ENCODE data around the gene ACBD3. TPM values are rescaled to one million over a fixed set of nuclear protein-coding genes. Genes with fewer than 3 reads are reported as not detected.

Gene ACBD3
- total RNA-seq, 5 donors from 2014 or later (not counting 1 experiment from before 2014, with no cell fraction given): 21.7 to 26.2 (median 22.5) TPM

DNA sequence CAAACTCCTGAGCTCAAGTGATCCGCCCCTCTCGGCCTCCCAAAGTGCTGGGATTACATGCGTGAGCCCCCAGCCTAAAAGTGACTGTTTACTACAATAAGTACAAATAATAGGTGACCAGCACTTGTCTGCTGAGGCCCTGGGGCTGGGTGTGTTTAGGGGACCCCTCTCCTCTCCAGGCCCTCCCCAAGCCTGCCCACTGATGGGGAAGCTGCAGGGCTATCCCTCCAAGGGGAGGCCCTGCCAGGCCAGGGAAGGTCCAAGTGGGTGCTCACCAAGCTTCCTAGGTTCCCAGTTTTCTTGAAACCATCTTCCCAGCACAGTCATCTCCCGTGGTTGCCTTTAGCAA is 63.4 kb downstream of the ACBD3 start:
- H3K4me1 Mint-ChIP-seq: peaks cover 34 to 53% (median 37%) of the 10 kb centered on the region in 3 donors
- Histone ChIP-seq H3K27me3 (replicated peaks in 1 of 2; ENCODE audit: control insufficient read depth in 2 of 2, extremely low read depth in 1 of 2, insufficient read depth in 2 of 2, low read length in 1 of 2) (peaks cover 0 to 13% of the 10 kb centered on the region in 2 experiments), H3K9me3 (no peaks in the 10 kb centered on the region), H3K4me3 (ENCODE audit: control insufficient read depth in 1 of 2, extremely low read depth in 1 of 2, low read length in 1 of 2) (no peak overlapping the region), H3K27ac (ENCODE audit: low read length) (peak overlapping the region; percentile 74), H3K4me1 (ENCODE audit: control insufficient read depth in 1 of 2, extremely low read depth in 1 of 2, insufficient read depth in 2 of 2, low read length in 2 of 2) (peaks cover 9 to 47% of the 10 kb centered on the region in 2 experiments), H3K36me3 (ENCODE audit: control insufficient read depth in 2 of 2, extremely low read depth in 1 of 2, insufficient read depth in 1 of 2, low read length in 1 of 2) (no peaks in the 10 kb centered on the region)
- ChIA-PET POLR2A (no interaction called here), CTCF (interaction anchor here (0.9 to 1.8 kb wide), 4 partner anchors 58 to 210 kb away, joined by 3 to 12 read pairs (median 4); no protein-coding TSS in a partner anchor)
- no peaks in the 10 kb centered on the region for H3K36me3 Mint-ChIP-seq
- DNase-seq (no peak), ATAC-seq (replicated peaks in 1 of 4) (no peak)
- WGBS (ENCODE audit: insufficient coverage): 96% methylated on average over 4 of the region's 4 CpGs
- peak overlapping the region; percentile 76 to 82 (median 79) for H3K4me3 Mint-ChIP-seq
- no peaks in the 10 kb centered on the region for H3K9me3 Mint-ChIP-seq
- H3K27me3 Mint-ChIP-seq: no peaks in the 10 kb centered on the region
- peak overlapping the region; percentile 95 to 97 for H3K27ac Mint-ChIP-seq

DNA sequence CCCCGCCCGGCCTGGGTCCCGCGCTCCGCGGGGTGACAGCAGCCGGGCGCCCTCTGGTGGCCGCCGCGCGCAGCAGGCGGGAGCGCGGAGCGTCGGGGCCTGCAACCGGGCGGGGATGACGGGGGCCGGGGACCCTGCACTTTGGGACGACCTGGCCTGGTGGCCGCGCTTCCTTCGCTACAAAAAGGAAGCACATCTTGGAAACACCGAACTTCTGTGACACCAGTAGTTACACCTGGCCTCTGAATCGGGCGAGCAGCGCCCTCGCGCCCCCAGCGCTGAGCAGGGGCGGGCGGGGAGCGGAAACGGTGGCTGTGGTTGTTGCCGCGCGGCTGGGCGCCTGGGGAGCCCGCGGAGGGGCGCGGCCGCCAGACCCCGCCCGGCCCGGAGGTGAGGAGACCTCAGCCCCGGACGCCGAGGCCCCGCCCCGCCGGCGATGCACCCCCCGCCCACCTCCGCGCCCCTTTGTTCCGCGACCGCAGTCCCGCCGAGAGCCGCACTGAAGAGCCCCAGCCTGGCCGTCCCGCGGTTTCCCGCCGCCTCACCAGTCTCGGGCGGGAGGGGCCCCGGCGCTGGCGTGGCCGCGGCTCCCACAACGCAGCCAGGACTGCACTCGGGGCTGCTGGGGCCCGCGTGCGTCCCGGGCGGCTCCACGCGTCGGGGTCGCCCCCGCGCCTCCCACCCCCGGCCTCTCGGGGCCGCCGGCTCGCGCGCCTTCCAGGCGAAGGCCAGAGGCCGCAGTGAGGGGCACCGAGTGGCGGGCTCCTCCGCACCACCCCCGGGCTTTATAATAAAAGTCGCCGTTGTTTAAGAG is 64.7 kb downstream of the ACBD3 start:
- H3K4me3 ChIP-seq (ENCODE audit: control insufficient read depth in 1 of 2, extremely low read depth in 1 of 2, low read length in 1 of 2): peak overlapping the region; percentile 48 to 51

DNA sequence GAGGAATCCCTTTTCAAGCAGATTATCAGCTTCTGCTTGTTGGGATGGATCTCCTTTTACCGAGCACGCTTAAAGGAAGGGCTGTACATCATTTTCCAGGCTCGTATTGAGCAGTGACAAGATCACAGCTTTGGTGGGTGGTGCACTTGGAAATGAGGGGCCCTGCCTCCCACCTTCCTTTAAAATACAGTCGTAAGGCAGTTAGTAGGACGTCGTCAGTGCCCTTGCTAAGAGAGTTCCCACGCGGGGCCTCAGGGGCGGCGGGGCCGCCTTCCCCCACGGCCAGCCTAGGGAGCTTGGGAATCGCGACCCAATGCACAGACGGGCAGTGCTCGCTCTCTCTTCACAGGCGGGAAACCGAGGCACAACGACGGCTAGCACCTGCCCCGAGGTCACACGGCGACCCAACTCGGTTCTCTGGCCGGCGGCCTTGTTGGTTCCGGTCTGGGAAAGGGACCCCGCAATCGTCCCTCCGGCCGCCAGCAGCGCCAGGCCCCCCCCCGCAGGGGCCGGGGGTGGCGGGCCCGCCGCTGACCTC is 65.4 kb downstream of the ACBD3 start:
- Histone ChIP-seq H3K9me3 (no peaks in the 10 kb centered on the region), H3K36me3 (ENCODE audit: control insufficient read depth in 2 of 2, extremely low read depth in 1 of 2, insufficient read depth in 1 of 2, low read length in 1 of 2) (no peaks in the 10 kb centered on the region), H3K4me1 (ENCODE audit: control insufficient read depth in 1 of 2, extremely low read depth in 1 of 2, insufficient read depth in 2 of 2, low read length in 2 of 2) (peaks cover 7 to 35% of the 10 kb centered on the region in 2 experiments), H3K27ac (ENCODE audit: low read length) (peak overlapping the region; percentile 44), H3K4me3 (ENCODE audit: control insufficient read depth in 1 of 2, extremely low read depth in 1 of 2, low read length in 1 of 2) (peak overlapping the region; percentile 47 to 48), H3K27me3 (replicated peaks in 1 of 2; ENCODE audit: control insufficient read depth in 2 of 2, extremely low read depth in 1 of 2, insufficient read depth in 2 of 2, low read length in 1 of 2) (peaks cover 0 to 16% of the 10 kb centered on the region in 2 experiments)
- ChIA-PET POLR2A (interaction anchor here in 1 of 2 donors (1.1 kb wide), 1 partner anchor 56 kb away, joined by 3 read pairs; no protein-coding TSS in a partner anchor), CTCF (interaction anchor here (0.7 to 1.6 kb wide), 5 partner anchors 56 to 277 kb away, joined by 3 to 12 read pairs (median 4); no protein-coding TSS in a partner anchor)
- Mint-ChIP-seq H3K9me3 (no peaks in the 10 kb centered on the region), H3K27ac (peak overlapping the region; percentile 75 to 83), H3K4me1 (peaks cover 25 to 42% (median 29%) of the 10 kb centered on the region in 3 donors), H3K4me3 (peak overlapping the region; percentile 74 to 82 (median 76)), H3K36me3 (no peaks in the 10 kb centered on the region), H3K27me3 (no peaks in the 10 kb centered on the region)
- DNase-seq (no peak), ATAC-seq (replicated peaks in 1 of 4) (no peak)
- 8% methylated on average over 34 of the region's 37 CpGs for whole genome bisulfite sequencing (ENCODE audit: insufficient coverage)

More for the DNA sequence above, 64.7 kb downstream of the ACBD3 start:
- ChIA-PET POLR2A (no interaction called here), CTCF (interaction anchor here in 1 of 2 donors (0.9 to 1.6 kb wide), 2 partner anchors 57 to 211 kb away, joined by 3 to 12 read pairs; no protein-coding TSS in a partner anchor)
- Mint-ChIP-seq H3K4me3 (peak overlapping the region; percentile 76 to 82 (median 79)), H3K9me3 (no peaks in the 10 kb centered on the region), H3K27ac (peak overlapping the region in 1 of 2 donors; percentile 31), H3K4me1 (peaks cover 25 to 43% (median 29%) of the 10 kb centered on the region in 3 donors), H3K27me3 (no peaks in the 10 kb centered on the region), H3K36me3 (no peaks in the 10 kb centered on the region)
- peaks cover 7 to 35% of the 10 kb centered on the region in 2 experiments for H3K4me1 ChIP-seq (ENCODE audit: control insufficient read depth in 1 of 2, extremely low read depth in 1 of 2, insufficient read depth in 2 of 2, low read length in 2 of 2)
- H3K27me3 ChIP-seq (replicated peaks in 1 of 2; ENCODE audit: control insufficient read depth in 2 of 2, extremely low read depth in 1 of 2, insufficient read depth in 2 of 2, low read length in 1 of 2): peaks cover 0 to 18% of the 10 kb centered on the region in 2 experiments
- no peaks in the 10 kb centered on the region for H3K36me3 ChIP-seq (ENCODE audit: control insufficient read depth in 2 of 2, extremely low read depth in 1 of 2, insufficient read depth in 1 of 2, low read length in 1 of 2)
- ATAC-seq (replicated peaks in 1 of 4) (peak; percentile 70 to 78 (median 76)), DNase-seq (peak; percentile 29 to 87 (median 62))
- H3K27ac ChIP-seq (ENCODE audit: low read length): peak overlapping the region; percentile 74
- under 1% methylated on average over 104 of the region's 104 CpGs for WGBS (ENCODE audit: insufficient coverage)
- no peaks in the 10 kb centered on the region for H3K9me3 ChIP-seq

- Histone ChIP-seq H3K9me3 (no peaks in the 10 kb centered on the region), H3K27ac (ENCODE audit: low read length) (no peak overlapping the region), H3K36me3 (ENCODE audit: control insufficient read depth in 2 of 2, extremely low read depth in 1 of 2, insufficient read depth in 1 of 2, low read length in 1 of 2) (no peaks in the 10 kb centered on the region), H3K4me1 (ENCODE audit: control insufficient read depth in 1 of 2, extremely low read depth in 1 of 2, insufficient read depth in 2 of 2, low read length in 2 of 2) (peaks cover 7 to 33% of the 10 kb centered on the region in 2 experiments), H3K4me3 (ENCODE audit: control insufficient read depth in 1 of 2, extremely low read depth in 1 of 2, low read length in 1 of 2) (no peak overlapping the region), H3K27me3 (replicated peaks in 1 of 2; ENCODE audit: control insufficient read depth in 2 of 2, extremely low read depth in 1 of 2, insufficient read depth in 2 of 2, low read length in 1 of 2) (peaks cover 0 to 13% of the 10 kb centered on the region in 2 experiments)
- ChIA-PET POLR2A (interaction anchor here in 1 of 2 donors (0.5 to 1.1 kb wide), 2 partner anchors 56 to 197 kb away, joined by 3 to 6 read pairs; no protein-coding TSS in a partner anchor), CTCF (interaction anchor here (0.7 to 1.6 kb wide), 4 partner anchors 55 to 276 kb away, joined by 3 to 12 read pairs (median 4); no protein-coding TSS in a partner anchor)
- DNase-seq (no peak), ATAC-seq (replicated peaks in 1 of 4) (no peak)
- H3K9me3 Mint-ChIP-seq: no peaks in the 10 kb centered on the region
- WGBS (ENCODE audit: insufficient coverage): 95% methylated on average over 4 of the region's 5 CpGs
- H3K4me3 Mint-ChIP-seq: peak overlapping the region; percentile 74 to 82 (median 76)
- H3K4me1 Mint-ChIP-seq: peaks cover 23 to 39% (median 28%) of the 10 kb centered on the region in 3 donors
- no peaks in the 10 kb centered on the region for H3K27me3 Mint-ChIP-seq
- peak overlapping the region in 1 of 2 donors; percentile 83 for H3K27ac Mint-ChIP-seq
- no peaks in the 10 kb centered on the region for H3K36me3 Mint-ChIP-seq
Observed at GRCh38 chr1:226120398-226120797, 66.1 kb downstream of the ACBD3 start.

DNA sequence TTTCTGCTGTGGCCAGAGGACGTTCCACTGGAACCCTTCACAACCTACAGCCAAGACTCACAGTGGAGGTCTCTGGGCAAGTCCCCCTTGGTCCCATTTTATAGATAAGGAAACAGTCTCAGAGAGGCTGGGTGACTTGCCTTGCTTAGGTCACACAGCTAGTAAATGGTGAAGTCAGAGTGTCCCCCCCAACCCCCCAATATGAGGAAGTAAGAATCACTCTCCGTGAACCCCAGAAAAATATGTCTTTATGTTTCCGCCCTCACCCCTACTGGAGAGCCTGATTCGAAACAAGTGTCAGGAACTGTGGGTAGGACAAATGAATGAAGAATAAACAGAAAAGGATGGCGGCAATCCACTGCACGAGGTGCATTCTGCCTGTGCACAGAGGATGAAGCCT is 67.4 kb downstream of the ACBD3 start:
- Histone ChIP-seq H3K4me1 (ENCODE audit: control insufficient read depth in 1 of 2, extremely low read depth in 1 of 2, insufficient read depth in 2 of 2, low read length in 2 of 2) (peaks cover 7 to 27% of the 10 kb centered on the region in 2 experiments), H3K4me3 (ENCODE audit: control insufficient read depth in 1 of 2, extremely low read depth in 1 of 2, low read length in 1 of 2) (no peak overlapping the region), H3K36me3 (ENCODE audit: control insufficient read depth in 2 of 2, extremely low read depth in 1 of 2, insufficient read depth in 1 of 2, low read length in 1 of 2) (no peaks in the 10 kb centered on the region), H3K27ac (ENCODE audit: low read length) (no peak overlapping the region), H3K27me3 (replicated peaks in 1 of 2; ENCODE audit: control insufficient read depth in 2 of 2, extremely low read depth in 1 of 2, insufficient read depth in 2 of 2, low read length in 1 of 2) (peaks cover 0 to 11% of the 10 kb centered on the region in 2 experiments), H3K9me3 (no peaks in the 10 kb centered on the region)
- Mint-ChIP-seq H3K9me3 (no peaks in the 10 kb centered on the region), H3K4me1 (peaks cover 15 to 28% (median 21%) of the 10 kb centered on the region in 3 donors), H3K27me3 (no peaks in the 10 kb centered on the region), H3K27ac (no peak overlapping the region), H3K36me3 (no peaks in the 10 kb centered on the region), H3K4me3 (no peak overlapping the region)
- no peak for DNase-seq
- no peak for ATAC-seq (replicated peaks in 1 of 4)
- WGBS (ENCODE audit: insufficient coverage): 96% methylated on average over 3 of the region's 6 CpGs
- POLR2A ChIA-PET: no interaction called here
- CTCF ChIA-PET: interaction anchor here in 1 of 2 donors (1.4 kb wide), 1 partner anchor 55 kb away, joined by 3 read pairs; no protein-coding TSS in a partner anchor

- Histone ChIP-seq H3K4me1 (ENCODE audit: control insufficient read depth in 1 of 2, extremely low read depth in 1 of 2, insufficient read depth in 2 of 2, low read length in 2 of 2) (peaks cover 7 to 22% of the 10 kb centered on the region in 2 experiments), H3K36me3 (ENCODE audit: control insufficient read depth in 2 of 2, extremely low read depth in 1 of 2, insufficient read depth in 1 of 2, low read length in 1 of 2) (no peaks in the 10 kb centered on the region), H3K27me3 (replicated peaks in 1 of 2; ENCODE audit: control insufficient read depth in 2 of 2, extremely low read depth in 1 of 2, insufficient read depth in 2 of 2, low read length in 1 of 2) (peaks cover 0 to 11% of the 10 kb centered on the region in 2 experiments), H3K9me3 (no peaks in the 10 kb centered on the region), H3K4me3 (ENCODE audit: control insufficient read depth in 1 of 2, extremely low read depth in 1 of 2, low read length in 1 of 2) (no peak overlapping the region), H3K27ac (ENCODE audit: low read length) (no peak overlapping the region)
- ChIA-PET POLR2A (interaction anchor here in 1 of 2 donors (0.6 kb wide), 2 partner anchors 20 to 277 kb away, joined by 4 read pairs; no protein-coding TSS in a partner anchor), CTCF (interaction anchor here (0.5 to 1.4 kb wide), 2 partner anchors 54 to 162 kb away, joined by 3 read pairs; no protein-coding TSS in a partner anchor)
- H3K36me3 Mint-ChIP-seq: no peaks in the 10 kb centered on the region
- WGBS (ENCODE audit: insufficient coverage): 80% methylated on average over 1 of the region's 4 CpGs
- ATAC-seq (replicated peaks in 1 of 4): no peak
- no peak for DNase-seq
- no peaks in the 10 kb centered on the region for H3K9me3 Mint-ChIP-seq
- peaks cover 7 to 21% (median 14%) of the 10 kb centered on the region in 3 donors for H3K4me1 Mint-ChIP-seq
- H3K4me3 Mint-ChIP-seq: no peak overlapping the region
- H3K27me3 Mint-ChIP-seq: no peaks in the 10 kb centered on the region
- no peak overlapping the region for H3K27ac Mint-ChIP-seq
Observed at GRCh38 chr1:226118357-226118756, 68.2 kb downstream of the ACBD3 start.
